NCI-H2081 (cell line): Measurements from ENCODE around the gene RGPD5.
"Not testable (repeated sequence)": the region's sequence is repeated elsewhere in the genome, so short reads cannot be mapped to it uniquely, and the experiment has no call there.

Experiments
- DNase-seq, 2 experiments: peaks; one replicate each; lab custom pipeline; 2025; lab: John Stamatoyannopoulos, UW

Gene RGPD5

GRCh38 chr2:109893736-109894135, 99.6 kb downstream of the RGPD5 start:
- DNase-seq = not testable (repeated sequence)

- DNase-seq = not testable (repeated sequence)
Measured at GRCh38 chr2:109894141-109894540, 100.0 kb downstream of the RGPD5 start.

GRCh38 chr2:109895090-109895869, 101.2 kb downstream of the RGPD5 start:
- DNase-seq = not testable (repeated sequence)

- not testable (repeated sequence) for DNase-seq
Measured at GRCh38 chr2:109896212-109896611, 102.1 kb downstream of the RGPD5 start.

- DNase-seq = not testable (repeated sequence)
Measured at GRCh38 chr2:109897769-109898461, 103.8 kb downstream of the RGPD5 start.

- not testable (repeated sequence) for DNase-seq
Measured at GRCh38 chr2:109898462-109899336, 104.6 kb downstream of the RGPD5 start, which contains the start of gene LIMS3. Gene LIMS3 (plus strand): TSS chr2:109898688. CDS start chr2:109898729, 41 bp downstream.

- DNase-seq = not testable (repeated sequence)
Measured at GRCh38 chr2:109905796-109906195, 111.7 kb downstream of the RGPD5 start.
